ENCODE results near the gene FASTKD2.

- TF ChIP-seq, protein P1, sequence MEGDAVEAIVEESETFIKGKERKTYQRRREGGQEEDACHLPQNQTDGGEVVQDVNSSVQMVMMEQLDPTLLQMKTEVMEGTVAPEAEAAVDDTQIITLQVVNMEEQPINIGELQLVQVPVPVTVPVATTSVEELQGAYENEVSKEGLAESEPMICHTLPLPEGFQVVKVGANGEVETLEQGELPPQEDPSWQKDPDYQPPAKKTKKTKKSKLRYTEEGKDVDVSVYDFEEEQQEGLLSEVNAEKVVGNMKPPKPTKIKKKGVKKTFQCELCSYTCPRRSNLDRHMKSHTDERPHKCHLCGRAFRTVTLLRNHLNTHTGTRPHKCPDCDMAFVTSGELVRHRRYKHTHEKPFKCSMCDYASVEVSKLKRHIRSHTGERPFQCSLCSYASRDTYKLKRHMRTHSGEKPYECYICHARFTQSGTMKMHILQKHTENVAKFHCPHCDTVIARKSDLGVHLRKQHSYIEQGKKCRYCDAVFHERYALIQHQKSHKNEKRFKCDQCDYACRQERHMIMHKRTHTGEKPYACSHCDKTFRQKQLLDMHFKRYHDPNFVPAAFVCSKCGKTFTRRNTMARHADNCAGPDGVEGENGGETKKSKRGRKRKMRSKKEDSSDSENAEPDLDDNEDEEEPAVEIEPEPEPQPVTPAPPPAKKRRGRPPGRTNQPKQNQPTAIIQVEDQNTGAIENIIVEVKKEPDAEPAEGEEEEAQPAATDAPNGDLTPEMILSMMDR (IDR thresholded peaks at IDR 0.05): no peak
- TF ChIP-seq POLR2A (IDR thresholded peaks at IDR 0.05): no peak
Measured at GRCh38 chr2:206756816-206757215, 8.6 kb upstream of the FASTKD2 start.
